WERI-Rb-1 (cell line): ENCODE results near the gene TEF.

ENCODE experiments used
- DNase-seq: peaks from one replicate; pipeline ENCODE4 v3.0.0-alpha.2; 2020
- H3K27ac ChIP-seq: fragments of 250-450 bp; sonication (Bioruptor Pico); 2 replicates; pipeline ENCODE4 v1.5.1; 2020; ENCODE audit warnings: mild to moderate bottlenecking, moderate library complexity
- H3K27me3 ChIP-seq: fragments of 250-450 bp; sonication (Bioruptor Pico); 2 replicates; pipeline ENCODE4 v1.5.1; 2021; ENCODE audit warnings: mild to moderate bottlenecking, low read depth, moderate library complexity; ENCODE audit not compliant: insufficient read depth, severe bottlenecking
- H3K36me3 ChIP-seq: fragments of 250-450 bp; sonication (Bioruptor Pico); 2 replicates; pipeline ENCODE4 v1.5.1; 2020; ENCODE audit warnings: mild to moderate bottlenecking, moderate library complexity
- H3K4me3 ChIP-seq: 2 replicates; pipeline ENCODE4 v1.5.1; 2011; ENCODE audit warnings: low read depth, mild to moderate bottlenecking, control low read depth, low read length
- H3K9me3 ChIP-seq: fragments of 250-450 bp; sonication (Bioruptor Pico); 2 replicates; pipeline ENCODE4 v1.5.1; 2021; ENCODE audit warnings: mild to moderate bottlenecking, moderate library complexity; ENCODE audit not compliant: severe bottlenecking
- CTCF ChIP-seq: IDR thresholded peaks from 2 replicates; pipeline ENCODE4 v1.5.1; 2011; ENCODE audit warnings: low read depth, mild to moderate bottlenecking, control low read depth, inconsistent platforms, low read length

TEF gene

GRCh38 chr22:41377846-41378245, 3.9 kb upstream of the TEF start:
- no peak overlapping the region for H3K27ac ChIP-seq
- H3K36me3 ChIP-seq: no peaks in the 10 kb centered on the region
- no peak for DNase-seq
- no peak for TF ChIP-seq CTCF
- H3K9me3 ChIP-seq: no peaks in the 10 kb centered on the region
- no peak overlapping the region for H3K4me3 ChIP-seq
- H3K27me3 ChIP-seq: no peaks in the 10 kb centered on the region

GRCh38 chr22:41380993-41381328, 781 bp upstream of the TEF start:
- Histone ChIP-seq H3K36me3 (no peaks in the 10 kb centered on the region; the same call in 1 of the 2 replicates), H3K4me3 (peak overlapping the region; percentile 57), H3K27me3 (no peaks in the 10 kb centered on the region), H3K9me3 (no peaks in the 10 kb centered on the region), H3K27ac (peak overlapping the region; percentile 97)
- no peak for TF ChIP-seq CTCF
- no peak for DNase-seq

GRCh38 chr22:41382098-41382578, 396 bp downstream of the TEF start:
- H3K36me3 ChIP-seq: peaks cover 2% of the 10 kb centered on the region; the same call in 1 of the 2 replicates
- H3K9me3 ChIP-seq: no peaks in the 10 kb centered on the region
- DNase-seq: peak; percentile 65
- H3K27ac ChIP-seq: peak overlapping the region; percentile 97
- no peaks in the 10 kb centered on the region for H3K27me3 ChIP-seq
- H3K4me3 ChIP-seq: peak overlapping the region; percentile 57
- TF ChIP-seq CTCF: no peak

GRCh38 chr22:41382610-41383009, 868 bp downstream of the TEF start:
- H3K27me3 ChIP-seq: no peaks in the 10 kb centered on the region
- H3K4me3 ChIP-seq: peak overlapping the region; percentile 57
- DNase-seq: no peak
- peak overlapping the region; percentile 97 for H3K27ac ChIP-seq
- no peak for TF ChIP-seq CTCF
- H3K9me3 ChIP-seq: no peaks in the 10 kb centered on the region
- peaks cover 6% of the 10 kb centered on the region for H3K36me3 ChIP-seq

GRCh38 chr22:41383085-41383484, 1.3 kb downstream of the TEF start:
- TF ChIP-seq CTCF: no peak
- DNase-seq: no peak

GRCh38 chr22:41384128-41384527, 2.4 kb downstream of the TEF start:
- Histone ChIP-seq H3K27ac (no peak overlapping the region), H3K27me3 (no peaks in the 10 kb centered on the region), H3K9me3 (no peaks in the 10 kb centered on the region), H3K36me3 (peaks cover 17% of the 10 kb centered on the region), H3K4me3 (no peak overlapping the region)
- no peak for TF ChIP-seq CTCF
- DNase-seq: no peak

More at GRCh38 chr22:41383085-41383484, 1.3 kb downstream of the TEF start:
- Histone ChIP-seq H3K9me3 (no peaks in the 10 kb centered on the region), H3K4me3 (peak overlapping the region; percentile 57), H3K36me3 (peaks cover 8% of the 10 kb centered on the region), H3K27me3 (no peaks in the 10 kb centered on the region), H3K27ac (no peak overlapping the region)
